Renal cortex interstitium (tissue), 11 donors: ENCODE results near the gene HCFC1R1. TPM values are rescaled to one million over a fixed set of nuclear protein-coding genes. Genes with fewer than 3 reads are reported as not detected.
A peak's percentile ranks its signal among the peaks of the same experiment; 100 is the strongest.

Source experiments
- DNase-seq, 11 donors: peaks; one replicate each; pipeline ENCODE4 v3.0.0-alpha.2; 2013; ENCODE audit warnings: low read depth in 9 of 11, low spot score in 4 of 11; ENCODE audit errors: extremely low read depth in 1 of 11
- polyA plus RNA-seq, 3 donors: library from polyadenylated mRNA; unstranded; fragments of 120-200 nt; gene quantifications; one replicate each; pipeline ENCODE4 v1.2.1, GENCODE V29; 2013; ENCODE audit not compliant: insufficient read length in 3 of 3

Gene HCFC1R1
- polyA plus RNA-seq, 3 donors = 59.0 to 77.2 (median 64.2) TPM

- no peak for DNase-seq
Observed at GRCh38 chr16:3026609-3027488, 3.1 kb upstream of the HCFC1R1 start.

- DNase-seq = no peak
Observed at GRCh38 chr16:3026003-3026378, 2.2 kb upstream of the HCFC1R1 start.

- DNase-seq = no peak
Observed at GRCh38 chr16:3025032-3026002, 1.6 kb upstream of the HCFC1R1 start.

- DNase-seq = no peak
Observed at GRCh38 chr16:3023415-3023668, 400 bp downstream of the HCFC1R1 start.

GRCh38 chr16:3022684-3023414, 893 bp downstream of the HCFC1R1 start:
- DNase-seq = no peak

- peak in 3 of 11 donors; percentile 76 to 87 (median 77) for DNase-seq
Observed at GRCh38 chr16:3022208-3022683, 1.5 kb downstream of the HCFC1R1 start.

GRCh38 chr16:3021449-3022207, 2.1 kb downstream of the HCFC1R1 start:
- DNase-seq = peak in 1 of 11 donors; percentile 45

GRCh38 chr16:3020604-3021448, 2.9 kb downstream of the HCFC1R1 start:
- DNase-seq = peak in 1 of 11 donors; percentile 61

- DNase-seq = peak in 2 of 11 donors; percentile 74 to 77
Observed at GRCh38 chr16:3020247-3020603, 3.5 kb downstream of the HCFC1R1 start, which contains the start of gene TNFRSF12A. Gene TNFRSF12A (plus strand): TSS chr16:3020368. CDS start chr16:3020398, 30 bp downstream.

GRCh38 chr16:3019594-3020246, 4.0 kb downstream of the HCFC1R1 start:
- no peak for DNase-seq

- DNase-seq = peak in 1 of 11 donors; percentile 62
Observed at GRCh38 chr16:3017794-3018506, 5.8 kb downstream of the HCFC1R1 start, which contains the start of gene CLDN6. Gene CLDN6 (minus strand): TSS chr16:3018183. CDS start chr16:3016021, 2,162 bp downstream.

GRCh38 chr16:3017344-3017743, 6.4 kb downstream of the HCFC1R1 start:
- DNase-seq = no peak

- no peak for DNase-seq
Observed at GRCh38 chr16:3015865-3016521, 7.7 kb downstream of the HCFC1R1 start.

GRCh38 chr16:3014971-3015370, 8.8 kb downstream of the HCFC1R1 start:
- no peak for DNase-seq

- no peak for DNase-seq
Observed at GRCh38 chr16:3013998-3014690, 9.6 kb downstream of the HCFC1R1 start.
